Activated CD8-positive, alpha-beta memory T cell treated with anti-CD3 and anti-CD28 coated beads, Interleukin-2, amount 50 U/mL, for 24 hours (primary cell): ENCODE results near the gene CYTH2.
"Not testable (repeated sequence)": the region's sequence is repeated elsewhere in the genome, so short reads cannot be mapped to it uniquely, and the experiment has no call there.

Source experiments
- DNase-seq: peaks from one replicate; pipeline ENCODE4 v3.0.0-alpha.2; 2020; ENCODE audit errors: extremely low read depth

CYTH2 gene

GRCh38 chr19:48477067-48477685 is 8.0 kb downstream of the CYTH2 start:
- DNase-seq = no peak

- DNase-seq = no peak
These were observed 8.6 kb downstream of the CYTH2 start for GRCh38 chr19:48477698-48478338.

- DNase-seq = no peak
These were observed 9.4 kb downstream of the CYTH2 start for GRCh38 chr19:48478339-48479256.

GRCh38 chr19:48479686-48480085 is 10.5 kb downstream of the CYTH2 start:
- no peak for DNase-seq

- DNase-seq = no peak
These were observed 11.0 kb downstream of the CYTH2 start for GRCh38 chr19:48480183-48480557.

- no peak for DNase-seq
These were observed 11.7 kb downstream of the CYTH2 start for GRCh38 chr19:48480558-48481500.

GRCh38 chr19:48481846-48482639 is 12.9 kb downstream of the CYTH2 start:
- DNase-seq = no peak

GRCh38 chr19:48483301-48483700 is 14.1 kb downstream of the CYTH2 start:
- DNase-seq = no peak

GRCh38 chr19:48484247-48484893 is 15.2 kb downstream of the CYTH2 start:
- DNase-seq = no peak

GRCh38 chr19:48484931-48485612 is 15.9 kb downstream of the CYTH2 start:
- DNase-seq = no peak

- not testable (repeated sequence) for DNase-seq
These were observed 17.5 kb downstream of the CYTH2 start for GRCh38 chr19:48486706-48487105.

GRCh38 chr19:48487544-48487943 is 18.4 kb downstream of the CYTH2 start:
- no peak for DNase-seq

GRCh38 chr19:48487948-48488347 is 18.8 kb downstream of the CYTH2 start:
- no peak for DNase-seq

GRCh38 chr19:48488478-48488877 is 19.3 kb downstream of the CYTH2 start:
- not testable (repeated sequence) for DNase-seq

- DNase-seq = no peak
These were observed 20.5 kb downstream of the CYTH2 start for GRCh38 chr19:48489608-48490216.

GRCh38 chr19:48490981-48491792 is 22.0 kb downstream of the CYTH2 start:
- no peak for DNase-seq

- DNase-seq = no peak
These were observed 22.6 kb downstream of the CYTH2 start for GRCh38 chr19:48491793-48492123.

- no peak for DNase-seq
These were observed 24.0 kb downstream of the CYTH2 start for GRCh38 chr19:48492925-48493717.
